Fibroblast of skin of right biceps (primary cell): ENCODE measurements around the gene AACS.
"Not testable (repeated sequence)": the region's sequence is repeated elsewhere in the genome, so short reads cannot be mapped to it uniquely, and the experiment has no call there.

Experiments used
- DNase-seq: peaks from one replicate; pipeline ENCODE4 v3.0.0-alpha.2; 2013

The AACS gene

GRCh38 chr12:125128439-125129178, 63.4 kb downstream of the AACS start:
- DNase-seq = no peak

DNA sequence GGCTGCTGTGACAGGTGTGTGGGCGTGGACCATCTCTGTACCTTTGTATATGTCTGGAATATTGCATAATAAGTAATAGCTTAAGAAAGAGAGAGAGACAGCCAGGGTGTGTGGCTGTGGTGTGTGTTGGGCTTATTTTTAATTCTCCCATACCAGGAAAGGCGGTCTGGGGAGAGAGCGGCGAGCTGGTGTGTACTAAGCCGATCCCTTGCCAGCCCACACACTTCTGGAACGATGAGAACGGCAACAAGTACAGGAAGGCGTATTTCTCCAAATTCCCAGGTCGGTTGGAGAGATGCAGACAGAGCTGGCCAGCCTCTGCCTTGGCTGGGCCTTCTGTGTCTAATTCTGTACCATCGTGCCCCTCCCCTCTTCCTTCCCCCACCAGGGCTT, 63.9 kb downstream of the AACS start:
- no peak for DNase-seq

GRCh38 chr12:125129591-125130255, 64.5 kb downstream of the AACS start:
- no peak for DNase-seq

- no peak for DNase-seq
These were observed 66.7 kb downstream of the AACS start for GRCh38 chr12:125131958-125132357.

DNA sequence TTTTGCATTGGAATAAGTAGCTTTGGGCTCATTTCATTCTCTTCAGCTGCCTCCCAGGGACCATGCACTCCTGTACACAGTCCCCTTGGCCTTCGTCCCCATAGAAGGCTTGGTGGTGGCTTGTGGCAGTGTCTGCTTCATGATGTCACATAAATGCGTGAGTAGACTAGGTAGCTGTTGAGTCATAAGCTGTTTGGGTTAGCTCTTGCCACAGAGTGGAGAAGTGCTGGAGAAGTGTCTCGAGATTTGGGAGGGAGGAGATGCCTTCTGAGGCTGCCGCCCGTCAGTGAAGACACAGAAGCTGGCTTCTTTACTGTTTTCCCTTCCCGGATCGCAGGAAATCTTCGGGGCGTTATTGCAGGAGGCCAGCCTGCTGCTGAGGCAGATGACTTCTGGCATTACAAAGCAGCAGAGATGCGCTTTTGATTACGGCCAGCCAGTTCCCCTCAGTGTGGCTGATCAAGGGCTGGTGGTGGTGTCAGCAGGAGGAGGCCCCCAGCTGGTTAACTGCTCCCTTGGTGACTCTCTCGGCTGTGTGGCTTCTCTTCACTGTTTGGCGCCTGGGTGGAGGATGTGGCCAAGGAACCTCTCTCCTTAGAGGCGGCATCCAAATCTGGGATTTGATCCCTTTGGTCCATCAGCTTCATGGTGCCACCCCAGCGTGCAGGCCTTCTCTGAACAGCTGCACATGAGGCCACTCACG, 67.6 kb downstream of the AACS start:
- DNase-seq = peak; percentile 28

GRCh38 chr12:125133616-125134015, 68.4 kb downstream of the AACS start:
- no peak for DNase-seq

- DNase-seq = no peak
These were observed 69.3 kb downstream of the AACS start for GRCh38 chr12:125134576-125134975.

- DNase-seq = no peak
These were observed 70.7 kb downstream of the AACS start for GRCh38 chr12:125135906-125136305.

- DNase-seq = no peak
These were observed 71.5 kb downstream of the AACS start for GRCh38 chr12:125136702-125137101.

DNA sequence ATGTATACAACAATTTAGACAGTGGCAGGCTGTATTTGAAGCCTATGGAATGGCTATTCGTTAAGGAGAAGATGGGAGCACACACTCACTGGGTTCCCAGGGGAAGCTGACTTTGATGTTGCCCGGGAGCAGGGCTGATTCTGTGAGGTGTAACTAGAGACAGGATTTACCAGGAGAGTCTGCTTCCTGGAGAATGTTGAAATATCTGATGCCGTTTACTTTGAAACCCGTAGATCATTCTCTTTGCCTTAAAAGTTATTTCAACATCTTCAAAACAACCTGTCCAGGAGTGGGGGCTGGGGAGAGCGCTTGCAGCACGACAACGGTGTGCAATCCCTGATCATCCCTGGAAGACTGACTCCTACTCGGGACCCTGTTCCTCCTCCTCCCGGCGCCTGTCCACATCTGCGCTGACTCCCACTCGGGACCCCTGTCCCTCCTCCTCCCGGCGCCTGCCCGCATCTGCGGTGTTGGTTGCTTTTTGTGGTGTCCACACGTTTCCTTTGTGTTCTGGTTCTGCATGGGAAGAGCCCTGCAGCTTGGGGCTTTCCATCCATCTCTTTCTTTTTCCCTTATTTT, 72.6 kb downstream of the AACS start:
- no peak for DNase-seq

DNA sequence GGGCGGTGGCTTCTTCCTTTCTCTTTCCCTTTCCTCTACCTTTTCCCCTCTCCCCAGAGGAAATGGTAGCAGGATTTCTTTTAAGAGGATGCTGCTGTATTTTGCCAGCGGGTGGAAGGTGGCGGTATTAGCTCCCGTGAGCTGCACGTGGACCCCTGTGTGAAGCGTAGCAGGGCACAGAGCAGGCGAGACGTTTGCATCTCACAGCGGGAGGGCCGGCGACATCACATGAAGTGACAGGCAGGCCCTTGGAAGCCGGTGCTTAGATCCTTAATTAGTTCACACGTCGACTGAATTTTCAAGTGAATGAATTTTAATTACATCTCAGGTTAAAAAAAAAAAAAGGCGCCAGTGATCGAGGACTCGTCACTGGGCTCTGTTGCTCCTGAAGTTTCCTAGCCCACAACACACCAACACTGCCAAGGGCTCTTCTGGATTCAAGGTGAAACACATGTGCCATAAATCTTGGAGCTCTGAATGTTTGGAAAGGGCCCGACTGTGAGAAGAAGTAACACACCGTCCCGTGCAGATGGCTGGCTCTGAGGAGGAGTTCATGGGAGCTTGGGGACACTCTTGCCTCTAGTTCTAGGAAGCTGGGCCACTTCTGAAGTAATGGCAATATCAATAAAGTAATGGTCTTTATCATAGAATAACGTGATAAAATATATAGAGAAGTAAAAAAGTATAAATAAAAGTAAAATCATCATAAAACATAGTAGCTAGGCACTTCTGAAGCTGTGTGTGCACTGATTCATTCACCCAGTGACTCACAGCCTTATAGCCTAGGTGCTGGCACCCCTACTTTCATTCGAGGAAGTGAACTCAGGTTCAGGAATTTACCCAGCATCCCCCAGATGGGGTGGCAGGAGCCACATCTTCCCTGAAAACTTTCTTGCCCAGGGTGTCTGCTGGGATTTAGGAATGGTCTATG, 75.3 kb downstream of the AACS start:
- DNase-seq = peak; percentile 82

- DNase-seq = not testable (repeated sequence)
These were observed 76.0 kb downstream of the AACS start for GRCh38 chr12:125141210-125141573.

- DNase-seq = peak; percentile 60
These were observed 77.4 kb downstream of the AACS start for GRCh38 chr12:125142601-125143000.

- DNase-seq = peak; percentile 58
These were observed 78.3 kb downstream of the AACS start for GRCh38 chr12:125143491-125143890.

DNA sequence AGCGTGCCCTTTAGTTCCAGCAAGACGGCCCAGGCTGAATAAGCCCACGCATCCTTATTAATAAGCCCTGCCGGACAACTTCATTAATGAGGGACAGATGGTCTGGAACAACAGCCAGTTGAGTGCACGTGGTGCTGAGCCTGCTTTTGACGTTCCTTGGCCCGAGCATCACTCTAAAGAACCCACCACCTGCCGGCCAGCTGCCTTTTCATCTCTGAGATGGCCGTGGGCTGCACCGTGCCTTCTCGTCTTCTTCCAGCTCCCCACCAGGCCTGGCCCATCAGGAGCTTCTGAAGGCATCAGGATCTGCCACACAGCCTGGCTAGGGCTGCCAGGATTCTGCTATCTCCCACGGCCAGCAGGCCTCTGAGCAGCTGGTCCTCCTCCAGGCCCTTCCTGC, 80.0 kb downstream of the AACS start:
- DNase-seq = no peak

DNA sequence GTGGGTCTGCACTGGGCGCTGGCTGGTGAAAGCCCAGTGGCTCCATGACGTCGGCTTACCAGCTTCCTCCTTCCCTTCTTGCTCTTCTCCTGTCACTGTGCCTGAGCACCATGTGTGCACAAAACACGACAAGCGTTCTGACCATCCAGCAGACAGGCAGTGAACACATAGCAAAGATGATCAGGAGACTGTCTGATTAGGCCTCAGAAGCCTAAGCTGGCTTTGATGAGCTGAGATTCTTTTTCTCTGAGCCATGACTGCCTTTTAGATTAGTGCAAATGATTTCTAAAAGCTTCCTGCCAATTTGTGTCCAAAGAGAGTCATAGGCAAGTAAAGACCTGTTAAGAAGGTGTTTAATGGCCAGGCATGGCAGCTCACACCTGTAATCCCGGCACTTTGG, 83.1 kb downstream of the AACS start:
- DNase-seq = no peak

DNA sequence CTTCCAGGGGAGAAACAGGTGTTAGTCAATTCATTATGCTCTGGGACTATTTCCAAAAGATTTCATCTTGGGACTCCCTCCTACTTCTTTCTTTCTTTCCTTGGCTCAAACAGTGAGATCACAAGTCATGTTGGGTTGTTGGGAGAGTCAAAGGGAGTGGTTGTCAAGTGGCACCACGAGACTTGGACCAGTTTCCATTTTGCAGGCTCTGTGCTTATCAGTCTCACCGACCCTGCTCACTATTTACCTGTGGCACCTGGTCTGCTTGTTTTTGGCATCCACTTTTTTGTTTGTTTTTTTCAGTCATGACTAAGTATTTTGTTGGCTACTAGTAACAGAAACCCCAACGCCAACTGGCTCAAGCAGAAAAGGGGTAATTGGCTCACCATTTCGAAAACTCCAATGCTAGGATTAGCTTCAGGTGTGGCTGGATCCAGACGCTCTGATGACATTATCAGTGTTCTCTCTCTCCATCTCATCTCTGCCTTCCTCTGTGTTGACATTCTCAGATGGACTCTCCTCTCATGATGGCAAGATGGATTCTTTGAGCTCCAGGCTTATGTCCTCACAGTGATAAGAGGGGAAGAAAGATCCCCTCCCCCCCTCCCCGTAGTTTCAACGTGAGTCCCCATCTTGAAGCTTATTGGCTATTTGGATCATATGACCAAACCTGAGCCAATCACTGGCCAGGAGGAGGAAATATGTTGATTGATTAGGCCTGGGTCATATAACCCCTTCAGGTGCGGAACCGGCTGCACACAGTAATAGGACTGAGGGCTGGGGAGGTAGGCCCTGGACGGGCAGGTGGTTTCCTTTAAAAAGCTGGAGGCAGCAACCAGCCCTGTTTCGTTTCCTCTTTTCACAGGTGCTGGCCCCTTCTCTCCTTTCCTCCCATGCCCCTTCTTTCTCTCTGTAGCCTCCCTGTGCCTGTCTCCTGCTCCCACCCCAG, 84.2 kb downstream of the AACS start:
- DNase-seq = no peak

DNA sequence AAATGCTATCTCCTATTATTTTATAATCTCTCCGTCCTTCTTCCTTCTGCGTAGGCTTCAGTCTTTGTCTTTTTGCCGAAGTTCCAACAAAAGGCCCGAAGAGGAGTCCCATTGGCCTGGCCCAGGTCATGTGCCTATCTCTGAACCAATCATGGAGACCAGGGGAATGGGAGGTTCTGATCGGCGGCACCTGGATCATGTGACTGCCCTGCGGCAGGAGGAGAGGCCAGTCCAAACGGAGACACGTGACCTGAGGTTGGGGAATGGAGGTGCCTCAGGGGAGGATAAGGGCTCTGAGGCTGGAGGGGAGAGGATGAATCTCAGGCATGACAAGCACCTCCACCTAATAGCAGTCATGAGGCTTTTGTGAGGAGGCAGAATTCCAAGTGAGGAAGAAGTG, 86.0 kb downstream of the AACS start:
- DNase-seq = no peak

- DNase-seq = no peak
These were observed 87.2 kb downstream of the AACS start for GRCh38 chr12:125152463-125152862.

DNA sequence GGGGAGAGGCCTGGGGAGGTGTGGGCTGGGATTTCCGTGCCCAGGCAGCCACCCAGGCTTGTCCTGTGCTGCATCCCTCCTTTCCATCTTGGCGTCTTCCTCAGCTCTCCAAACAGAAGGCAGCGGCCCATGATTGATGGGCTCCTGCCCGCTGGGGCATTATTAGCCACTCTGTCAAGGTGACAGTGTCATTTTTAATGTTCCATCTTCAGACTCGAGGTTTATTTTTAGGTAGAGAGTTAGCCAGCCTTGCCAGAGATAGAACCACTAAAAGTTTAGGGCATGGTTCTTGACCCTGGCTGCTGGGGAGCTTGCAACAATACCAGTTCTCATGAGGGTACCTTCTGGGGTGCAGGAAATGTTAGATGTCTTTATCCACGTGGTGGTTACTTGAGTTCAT, 90.1 kb downstream of the AACS start:
- DNase-seq = no peak

- no peak for DNase-seq
These were observed 91.9 kb downstream of the AACS start for GRCh38 chr12:125157177-125157576.
